ENCODE results near the gene NISCH.
A peak's percentile ranks its signal among the peaks of the same experiment; 100 is the strongest.

The NISCH gene

DNA sequence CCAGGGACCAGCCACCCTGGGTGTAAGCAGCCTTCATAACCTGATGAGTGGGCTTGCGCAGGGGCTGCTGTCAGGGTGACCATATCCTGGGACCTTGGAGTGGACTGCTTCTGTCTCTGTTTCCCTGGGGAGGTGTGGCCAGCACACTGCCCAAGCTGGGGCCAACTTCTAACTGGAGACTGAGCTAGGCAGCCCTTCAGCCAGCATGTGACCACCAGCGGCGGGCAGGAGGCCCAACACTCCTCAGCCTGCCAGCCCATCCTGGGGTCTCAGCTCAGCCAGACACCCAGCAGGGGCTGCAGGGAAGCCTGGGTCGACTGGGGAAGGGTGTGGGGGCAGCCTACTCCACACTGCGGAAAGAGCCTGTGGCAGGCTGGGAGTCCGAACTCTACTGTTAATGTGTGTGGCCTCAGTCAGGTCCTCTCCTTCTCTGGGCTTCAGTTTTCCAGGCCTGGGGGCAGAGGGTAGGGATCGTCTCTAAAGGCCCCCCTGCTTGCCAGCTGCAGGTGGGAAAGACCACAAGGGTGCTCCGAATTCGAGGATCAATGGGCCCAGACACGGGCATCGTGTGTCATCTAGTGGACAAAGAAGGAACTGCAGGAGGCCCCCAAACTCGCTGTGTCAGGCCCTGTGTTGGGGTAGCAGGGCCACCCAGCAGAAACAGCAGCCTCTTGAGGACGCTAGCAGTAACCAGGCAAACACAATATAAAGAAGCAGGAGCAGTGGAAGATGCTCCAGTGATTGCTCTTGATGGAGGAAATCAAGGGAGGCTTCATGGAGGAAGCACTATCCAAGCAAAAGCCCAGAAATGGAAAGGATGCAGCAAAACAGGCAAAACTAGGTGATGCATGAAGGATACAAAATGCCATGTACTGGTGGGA lies 8.5 kb upstream of the NISCH start:
- DNase-seq (ENCODE audit: low spot score) = peak; percentile 80
- TF ChIP-seq, protein P1, sequence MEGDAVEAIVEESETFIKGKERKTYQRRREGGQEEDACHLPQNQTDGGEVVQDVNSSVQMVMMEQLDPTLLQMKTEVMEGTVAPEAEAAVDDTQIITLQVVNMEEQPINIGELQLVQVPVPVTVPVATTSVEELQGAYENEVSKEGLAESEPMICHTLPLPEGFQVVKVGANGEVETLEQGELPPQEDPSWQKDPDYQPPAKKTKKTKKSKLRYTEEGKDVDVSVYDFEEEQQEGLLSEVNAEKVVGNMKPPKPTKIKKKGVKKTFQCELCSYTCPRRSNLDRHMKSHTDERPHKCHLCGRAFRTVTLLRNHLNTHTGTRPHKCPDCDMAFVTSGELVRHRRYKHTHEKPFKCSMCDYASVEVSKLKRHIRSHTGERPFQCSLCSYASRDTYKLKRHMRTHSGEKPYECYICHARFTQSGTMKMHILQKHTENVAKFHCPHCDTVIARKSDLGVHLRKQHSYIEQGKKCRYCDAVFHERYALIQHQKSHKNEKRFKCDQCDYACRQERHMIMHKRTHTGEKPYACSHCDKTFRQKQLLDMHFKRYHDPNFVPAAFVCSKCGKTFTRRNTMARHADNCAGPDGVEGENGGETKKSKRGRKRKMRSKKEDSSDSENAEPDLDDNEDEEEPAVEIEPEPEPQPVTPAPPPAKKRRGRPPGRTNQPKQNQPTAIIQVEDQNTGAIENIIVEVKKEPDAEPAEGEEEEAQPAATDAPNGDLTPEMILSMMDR (IDR thresholded peaks at IDR 0.05; ENCODE audit: extremely low read depth, insufficient read depth, missing control alignments) = peak; percentile 99
- in situ Hi-C loops (cut with MboI; ENCODE audit: low pct_unique_long_range_greater_than_20kb, low sequenced_read_pairs, unreplicated experiment) = no loop called here

DNA sequence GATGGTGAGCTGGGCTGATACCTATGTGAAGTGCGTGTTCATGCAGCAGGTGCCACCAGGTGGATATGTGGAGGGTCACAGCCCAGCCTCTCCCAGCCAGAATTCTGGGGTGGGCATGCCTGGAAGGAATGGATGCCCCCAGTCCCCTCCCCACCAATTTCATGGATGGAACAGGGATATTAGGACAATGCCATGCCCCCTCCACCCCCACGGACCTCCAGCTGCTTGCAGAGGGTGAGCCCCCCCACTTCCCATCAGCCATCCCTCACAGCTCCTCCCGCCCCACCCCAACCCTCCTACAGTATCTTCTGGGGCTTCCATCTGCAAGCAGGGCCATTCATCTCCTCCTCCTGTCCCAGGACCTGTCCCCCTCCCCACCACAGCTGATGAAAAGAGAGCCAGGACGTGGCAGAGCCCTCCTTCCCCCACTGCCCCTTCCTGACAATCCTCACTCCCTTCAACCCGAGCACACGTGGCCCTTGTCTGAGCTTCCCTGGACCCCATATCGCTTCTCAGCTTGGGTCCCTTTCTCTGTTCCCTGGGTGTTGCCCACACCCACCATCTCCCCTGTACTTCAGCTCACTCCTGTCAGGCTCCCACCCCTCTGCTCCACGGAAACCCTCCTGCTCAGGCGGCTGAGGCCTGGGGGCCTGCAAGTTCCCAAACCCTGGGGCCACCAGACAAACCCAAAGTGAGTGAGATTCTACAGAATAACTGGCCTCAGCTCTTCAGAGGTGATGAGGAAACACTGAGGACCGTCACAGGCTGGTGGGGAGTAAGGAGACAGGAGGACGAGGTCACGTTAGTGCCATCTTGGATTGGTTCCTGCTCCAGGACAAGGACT lies 7.7 kb upstream of the NISCH start:
- TF ChIP-seq, protein P1 (IDR thresholded peaks at IDR 0.05; ENCODE audit: extremely low read depth, insufficient read depth, missing control alignments) = no peak
- in situ Hi-C loops (cut with MboI; ENCODE audit: low pct_unique_long_range_greater_than_20kb, low sequenced_read_pairs, unreplicated experiment) = no loop called here

DNA sequence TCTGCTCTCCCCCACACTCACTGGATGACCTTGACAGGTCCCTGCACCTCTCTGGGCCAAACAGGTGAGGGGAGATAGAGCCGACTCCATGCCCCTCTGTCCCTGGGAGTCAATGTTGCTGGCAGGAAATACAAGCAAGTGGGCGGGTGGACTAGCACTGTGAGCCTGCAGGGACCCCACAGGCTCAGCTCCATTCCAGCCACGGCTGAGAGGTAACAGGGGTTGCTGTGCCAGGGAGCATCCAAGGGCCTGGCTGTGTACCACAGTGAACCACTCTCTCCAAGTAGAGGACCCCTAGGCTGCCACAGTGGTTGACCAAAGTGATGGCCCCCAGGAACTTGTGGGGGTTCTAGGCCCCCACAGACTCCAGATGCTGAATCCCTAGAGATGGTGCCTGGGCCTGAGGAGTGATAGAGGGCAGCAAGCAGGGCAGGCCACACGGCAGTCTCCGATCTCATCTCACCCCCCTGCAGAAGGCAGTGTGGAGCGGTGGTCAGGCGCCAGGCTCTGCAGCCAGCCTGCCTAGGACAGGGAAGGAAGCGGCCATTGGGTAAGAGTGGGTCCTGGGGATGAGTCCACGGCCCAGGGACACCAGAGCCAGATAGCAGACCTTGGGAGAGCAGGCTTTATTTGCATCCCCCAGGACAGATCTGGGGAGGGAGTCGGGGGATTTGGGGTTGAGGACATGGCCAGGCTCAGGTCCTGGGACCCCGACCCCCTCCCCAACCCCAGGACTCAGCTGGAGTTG lies 4.7 kb upstream of the NISCH start:
- in situ Hi-C loops (cut with MboI; ENCODE audit: low pct_unique_long_range_greater_than_20kb, low sequenced_read_pairs, unreplicated experiment) = no loop called here
- DNase-seq (ENCODE audit: low spot score) = no peak
- TF ChIP-seq, protein P1 (IDR thresholded peaks at IDR 0.05; ENCODE audit: extremely low read depth, insufficient read depth, missing control alignments) = no peak

More for the DNA sequence above, 7.7 kb upstream of the NISCH start:
- DNase-seq (ENCODE audit: low spot score) = no peak

DNA sequence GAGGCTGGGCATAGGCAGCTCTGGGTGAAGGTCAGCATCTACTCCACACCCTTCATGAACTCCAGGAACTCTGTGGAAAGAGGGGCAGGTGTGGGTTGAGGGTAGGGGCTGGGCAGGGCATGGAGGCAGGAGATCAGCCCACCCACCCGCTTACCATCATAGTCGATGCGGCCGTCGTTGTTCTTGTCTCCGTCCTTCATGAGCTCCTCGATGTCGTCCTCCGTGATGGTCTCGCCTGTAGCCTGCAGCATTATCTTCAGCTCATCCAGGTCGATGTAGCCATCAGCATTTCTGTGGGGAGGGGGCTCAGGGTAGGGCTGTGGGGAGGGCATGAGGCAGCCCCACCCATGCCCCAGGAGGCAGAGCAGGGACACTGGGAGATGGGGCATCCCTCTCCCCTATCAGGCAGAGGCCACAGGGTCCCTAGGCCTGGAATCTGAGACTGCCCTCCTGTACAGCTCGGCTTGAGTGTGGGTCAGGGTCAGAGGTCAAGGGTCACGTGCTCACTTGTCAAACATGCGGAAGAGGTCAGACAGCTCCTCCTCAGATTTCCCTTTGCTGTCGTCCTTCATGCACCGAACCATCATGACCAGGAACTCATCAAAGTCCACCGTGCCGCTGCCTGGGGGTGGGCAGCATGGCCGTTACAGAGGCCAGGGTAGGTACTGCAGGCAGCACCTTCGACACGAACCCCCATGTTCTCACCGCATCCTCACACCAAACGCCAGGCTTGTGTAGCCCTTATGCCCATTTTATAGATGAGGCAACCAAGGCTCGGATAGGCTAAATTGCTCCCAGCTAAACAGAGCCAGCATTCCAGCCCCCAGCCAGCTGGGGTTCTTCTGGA lies 3.9 kb upstream of the NISCH start:
- no peak for DNase-seq (ENCODE audit: low spot score)
- in situ Hi-C loops (cut with MboI; ENCODE audit: low pct_unique_long_range_greater_than_20kb, low sequenced_read_pairs, unreplicated experiment) = no loop called here
- TF ChIP-seq, protein P1 (IDR thresholded peaks at IDR 0.05; ENCODE audit: extremely low read depth, insufficient read depth, missing control alignments) = no peak

DNA sequence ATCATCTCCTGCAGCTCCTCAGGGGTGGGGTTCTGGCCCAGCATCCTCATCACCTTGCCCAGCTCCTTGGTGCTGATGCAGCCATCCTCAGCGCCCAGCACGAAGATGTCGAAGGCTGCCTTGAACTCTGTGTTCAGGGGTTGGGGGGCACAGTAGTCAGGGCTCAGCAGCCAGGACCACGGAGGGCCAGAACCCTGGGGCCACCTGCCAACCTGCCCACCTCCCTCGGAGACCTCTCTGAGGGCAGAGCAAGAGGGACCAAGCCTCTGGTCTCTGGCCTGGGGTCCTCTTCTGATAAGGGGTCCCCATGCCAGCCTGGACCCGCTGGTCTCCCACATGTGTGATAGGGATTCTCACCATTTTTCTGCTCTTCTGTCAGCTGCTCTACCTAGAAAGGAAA lies 3.3 kb upstream of the NISCH start:
- TF ChIP-seq, protein P1 (IDR thresholded peaks at IDR 0.05; ENCODE audit: extremely low read depth, insufficient read depth, missing control alignments) = no peak
- DNase-seq (ENCODE audit: low spot score) = no peak
- in situ Hi-C loops (cut with MboI; ENCODE audit: low pct_unique_long_range_greater_than_20kb, low sequenced_read_pairs, unreplicated experiment) = no loop called here

Data from GM13977 (cell line).